ENCODE data around the gene PHOX2A. TPM values are rescaled to one million over a fixed set of nuclear protein-coding genes. Genes with fewer than 3 reads are reported as not detected.
"Not testable (repeated sequence)": the region's sequence is repeated elsewhere in the genome, so short reads cannot be mapped to it uniquely, and the experiment has no call there.

Gene PHOX2A
- total RNA-seq, result not detected

GRCh38 chr11:72244060-72244360, at the start of gene PHOX2A:
TSS of gene PHOX2A (minus strand) at chr11:72244176. CDS start at chr11:72244004, 172 bp downstream.
- CTCF ChIA-PET, result interaction anchor here (1.3 kb wide), 1 partner anchor 187 kb away, joined by 3 read pairs; no protein-coding TSS in a partner anchor
- Mint-ChIP-seq H3K4me3 (no peak within 1 kb of the TSS), H3K36me3 (peaks cover 2% of the 10 kb centered on the region), H3K27ac (no peak within 1 kb of the TSS), H3K27me3 (peaks cover 44% of the 10 kb centered on the region), H3K9me3 (no peaks in the 10 kb centered on the region), H3K4me1 (ENCODE audit: low read depth) (peaks cover 21% of the 10 kb centered on the region)
- intact Hi-C loops (cut with micrococcal nuclease), result no loop called here
- DNase-seq, result no peak
- POLR2A ChIA-PET, result no interaction called here

GRCh38 chr11:72293391-72293790, 49.4 kb upstream of the PHOX2A start:
- Mint-ChIP-seq H3K4me3 (no peak overlapping the region), H3K27ac (no peak overlapping the region), H3K9me3 (no peaks in the 10 kb centered on the region), H3K36me3 (peaks cover 7% of the 10 kb centered on the region), H3K4me1 (ENCODE audit: low read depth) (no peaks in the 10 kb centered on the region), H3K27me3 (no peaks in the 10 kb centered on the region)
- CTCF ChIA-PET, result interaction anchor here (1.1 to 6.9 kb wide), 3 partner anchors 12 to 137 kb away, joined by 3 to 55 read pairs (median 47); no protein-coding TSS in a partner anchor
- intact Hi-C loops (cut with micrococcal nuclease), result loop anchor here (5.0 kb wide), 1 partner anchor 139 kb away; the partner anchor contains the start of gene CLPB
- no peak for DNase-seq
- POLR2A ChIA-PET, result no interaction called here

GRCh38 chr11:72292106-72292785, 48.3 kb upstream of the PHOX2A start:
- no peak for DNase-seq
- CTCF ChIA-PET, result interaction anchor here (0.8 to 6.9 kb wide), 4 partner anchors 123 to 150 kb away, joined by 3 to 55 read pairs (median 25); partner anchors contain the start of gene CLPB
- Mint-ChIP-seq H3K4me3 (no peak overlapping the region), H3K9me3 (no peaks in the 10 kb centered on the region), H3K27ac (no peak overlapping the region), H3K36me3 (peaks cover 7% of the 10 kb centered on the region), H3K4me1 (ENCODE audit: low read depth) (no peaks in the 10 kb centered on the region), H3K27me3 (no peaks in the 10 kb centered on the region)
- POLR2A ChIA-PET, result no interaction called here
- intact Hi-C loops (cut with micrococcal nuclease), result loop anchor here (5.0 kb wide), 1 partner anchor 140 kb away; the partner anchor contains the start of gene CLPB

GRCh38 chr11:72290741-72291140, 46.8 kb upstream of the PHOX2A start:
- intact Hi-C loops (cut with micrococcal nuclease), result loop anchor here (1.0 to 5.0 kb wide), 2 partner anchors 124 to 142 kb away; partner anchors contain the start of gene CLPB
- H3K4me1 Mint-ChIP-seq (ENCODE audit: low read depth); H3K27me3 Mint-ChIP-seq; DNase-seq; H3K4me3 Mint-ChIP-seq; POLR2A ChIA-PET; H3K36me3 Mint-ChIP-seq; H3K9me3 Mint-ChIP-seq; H3K27ac Mint-ChIP-seq: not testable (repeated sequence)
- CTCF ChIA-PET, result interaction anchor here (0.8 to 6.9 kb wide), 8 partner anchors 14 to 140 kb away, joined by 3 to 55 read pairs (median 4); no protein-coding TSS in a partner anchor

GRCh38 chr11:72287293-72287692, 43.3 kb upstream of the PHOX2A start:
- ChIA-PET POLR2A (no interaction called here), CTCF (interaction anchor here (1.2 to 6.9 kb wide), 2 partner anchors 127 to 144 kb away, joined by 7 to 47 read pairs; no protein-coding TSS in a partner anchor)
- H3K27ac Mint-ChIP-seq, result no peak overlapping the region
- intact Hi-C loops (cut with micrococcal nuclease), result no loop called here
- H3K4me1 Mint-ChIP-seq (ENCODE audit: low read depth), result no peaks in the 10 kb centered on the region
- peaks cover 10% of the 10 kb centered on the region for H3K27me3 Mint-ChIP-seq
- H3K36me3 Mint-ChIP-seq, result no peaks in the 10 kb centered on the region
- no peak for DNase-seq
- H3K4me3 Mint-ChIP-seq, result no peak overlapping the region
- no peaks in the 10 kb centered on the region for H3K9me3 Mint-ChIP-seq

- intact Hi-C loops (cut with micrococcal nuclease), result no loop called here
- H3K27ac Mint-ChIP-seq, result no peak overlapping the region
- ChIA-PET POLR2A (no interaction called here), CTCF (interaction anchor here (0.9 kb wide), 1 partner anchor 12 kb away, joined by 3 read pairs; no protein-coding TSS in a partner anchor)
- no peaks in the 10 kb centered on the region for H3K9me3 Mint-ChIP-seq
- H3K27me3 Mint-ChIP-seq, result peaks cover 15% of the 10 kb centered on the region
- DNase-seq, result no peak
- no peaks in the 10 kb centered on the region for H3K4me1 Mint-ChIP-seq (ENCODE audit: low read depth)
- no peak overlapping the region for H3K4me3 Mint-ChIP-seq
- no peaks in the 10 kb centered on the region for H3K36me3 Mint-ChIP-seq
Observed at GRCh38 chr11:72283947-72284346, 40.0 kb upstream of the PHOX2A start.

- peaks cover 15% of the 10 kb centered on the region for H3K27me3 Mint-ChIP-seq
- H3K36me3 Mint-ChIP-seq, result no peaks in the 10 kb centered on the region
- no peak overlapping the region for H3K27ac Mint-ChIP-seq
- no peaks in the 10 kb centered on the region for H3K4me1 Mint-ChIP-seq (ENCODE audit: low read depth)
- intact Hi-C loops (cut with micrococcal nuclease), result no loop called here
- CTCF ChIA-PET, result no interaction called here
- POLR2A ChIA-PET, result no interaction called here
- no peak for DNase-seq
- H3K4me3 Mint-ChIP-seq, result no peak overlapping the region
- H3K9me3 Mint-ChIP-seq, result no peaks in the 10 kb centered on the region
Observed at GRCh38 chr11:72280726-72281315, 36.8 kb upstream of the PHOX2A start.

GRCh38 chr11:72280037-72280436, 36.1 kb upstream of the PHOX2A start:
- H3K36me3 Mint-ChIP-seq, result no peaks in the 10 kb centered on the region
- DNase-seq, result no peak
- intact Hi-C loops (cut with micrococcal nuclease), result no loop called here
- H3K4me3 Mint-ChIP-seq, result no peak overlapping the region
- H3K4me1 Mint-ChIP-seq (ENCODE audit: low read depth), result no peaks in the 10 kb centered on the region
- H3K27ac Mint-ChIP-seq, result no peak overlapping the region
- ChIA-PET POLR2A (no interaction called here), CTCF (interaction anchor here (1.4 kb wide), 1 partner anchor 134 kb away, joined by 3 read pairs; no protein-coding TSS in a partner anchor)
- H3K27me3 Mint-ChIP-seq, result peaks cover 17% of the 10 kb centered on the region
- no peaks in the 10 kb centered on the region for H3K9me3 Mint-ChIP-seq

- intact Hi-C loops (cut with micrococcal nuclease), result no loop called here
- CTCF ChIA-PET, result interaction anchor here (1.1 to 1.4 kb wide), 2 partner anchors 40 to 135 kb away, joined by 3 read pairs; no protein-coding TSS in a partner anchor
- POLR2A ChIA-PET, result no interaction called here
- Mint-ChIP-seq H3K36me3 (no peaks in the 10 kb centered on the region), H3K4me1 (ENCODE audit: low read depth) (no peaks in the 10 kb centered on the region), H3K9me3 (no peaks in the 10 kb centered on the region), H3K27ac (no peak overlapping the region), H3K27me3 (peaks cover 16% of the 10 kb centered on the region), H3K4me3 (no peak overlapping the region)
- DNase-seq, result no peak
Observed at GRCh38 chr11:72278905-72279304, 34.9 kb upstream of the PHOX2A start.

- Mint-ChIP-seq H3K27ac (no peak overlapping the region), H3K36me3 (no peaks in the 10 kb centered on the region), H3K9me3 (no peaks in the 10 kb centered on the region), H3K27me3 (peaks cover 4% of the 10 kb centered on the region), H3K4me1 (ENCODE audit: low read depth) (peaks cover 13% of the 10 kb centered on the region), H3K4me3 (no peak overlapping the region)
- DNase-seq, result no peak
- ChIA-PET POLR2A (no interaction called here), CTCF (interaction anchor here (1.6 kb wide), 1 partner anchor 157 kb away, joined by 5 read pairs; no protein-coding TSS in a partner anchor)
- intact Hi-C loops (cut with micrococcal nuclease), result no loop called here
Observed at GRCh38 chr11:72274435-72274834, 30.5 kb upstream of the PHOX2A start.

GRCh38 chr11:72271980-72272379, 28.0 kb upstream of the PHOX2A start:
- Mint-ChIP-seq H3K4me3 (no peak overlapping the region), H3K4me1 (ENCODE audit: low read depth) (peaks cover 13% of the 10 kb centered on the region), H3K27ac (no peak overlapping the region), H3K9me3 (no peaks in the 10 kb centered on the region), H3K27me3 (peaks cover 8% of the 10 kb centered on the region), H3K36me3 (no peaks in the 10 kb centered on the region)
- ChIA-PET CTCF (interaction anchor here (3.0 kb wide), 1 partner anchor 159 kb away, joined by 9 read pairs; no protein-coding TSS in a partner anchor), POLR2A (no interaction called here)
- no peak for DNase-seq
- intact Hi-C loops (cut with micrococcal nuclease), result no loop called here

- Mint-ChIP-seq H3K27me3 (peaks cover 24% of the 10 kb centered on the region), H3K9me3 (no peaks in the 10 kb centered on the region), H3K4me1 (ENCODE audit: low read depth) (peaks cover 7% of the 10 kb centered on the region), H3K4me3 (no peak overlapping the region), H3K36me3 (no peaks in the 10 kb centered on the region), H3K27ac (no peak overlapping the region)
- ChIA-PET CTCF (interaction anchor here (0.8 to 1.9 kb wide), 4 partner anchors 10 to 162 kb away, joined by 3 to 4 read pairs (median 3); no protein-coding TSS in a partner anchor), POLR2A (interaction anchor here (1.4 kb wide), 1 partner anchor 29 kb away, joined by 3 read pairs; no protein-coding TSS in a partner anchor)
- DNase-seq, result no peak
- intact Hi-C loops (cut with micrococcal nuclease), result no loop called here
Observed at GRCh38 chr11:72267956-72268617, 24.1 kb upstream of the PHOX2A start.

Data from activated CD4-positive, alpha-beta memory T cell treated with anti-CD3 and anti-CD28 coated beads for 36 hours (primary cell).